Measurements from ENCODE around the gene CAV2. TPM values are rescaled to one million over a fixed set of nuclear protein-coding genes. Genes with fewer than 3 reads are reported as not detected.

CAV2 gene
- total RNA-seq, 1 donor from 2014 or later: 161 TPM

GRCh38 chr7:116534790-116535189, 35.3 kb downstream of the CAV2 start:
- no peak overlapping the region for H3K4me3 ChIP-seq (ENCODE audit: insufficient read depth, low read depth, low read length)
- no peak overlapping the region for H2AFZ ChIP-seq (ENCODE audit: low read depth, low read length)
- no peak for TF ChIP-seq CTCF (IDR thresholded peaks at IDR 0.05; ENCODE audit: insufficient read depth, low read depth, low read length)
- TF ChIP-seq EZH2 (IDR thresholded peaks at IDR 0.05; ENCODE audit: insufficient read depth, low read length): no peak
- peaks cover 94% of the 10 kb centered on the region for H3K79me2 ChIP-seq (ENCODE audit: insufficient read depth, low read length)
- Mint-ChIP-seq H3K9me3 (ENCODE audit: unreplicated experiment) (no peaks in the 10 kb centered on the region), H3K4me1 (ENCODE audit: low read depth, unreplicated experiment) (peaks cover 30% of the 10 kb centered on the region), H3K27ac (ENCODE audit: unreplicated experiment) (peak overlapping the region; percentile 1), H3K36me3 (ENCODE audit: low read depth, unreplicated experiment) (peaks cover 35% of the 10 kb centered on the region), H3K4me3 (ENCODE audit: unreplicated experiment) (no peak overlapping the region), H3K27me3 (ENCODE audit: low read depth, unreplicated experiment) (no peaks in the 10 kb centered on the region)
- peaks cover 56% of the 10 kb centered on the region for H4K20me1 ChIP-seq (ENCODE audit: insufficient read depth, low read length)
- peaks cover 57% of the 10 kb centered on the region for H3K36me3 ChIP-seq (ENCODE audit: insufficient read depth, low read length)
- FAIRE-seq: no peak
- H3K27me3 ChIP-seq (ENCODE audit: insufficient read depth, low read length): no peaks in the 10 kb centered on the region
- no peaks in the 10 kb centered on the region for H3K9me3 ChIP-seq (ENCODE audit: insufficient read depth, low read depth, low read length)
- H3K4me1 ChIP-seq (ENCODE audit: insufficient read depth, low read length): peaks cover 12% of the 10 kb centered on the region
- no peak overlapping the region for H3K4me2 ChIP-seq (ENCODE audit: low read length)
- no peak overlapping the region for H3K9ac ChIP-seq (ENCODE audit: low read length)
- no peak for DNase-seq (ENCODE audit: low read depth)
- no peak overlapping the region for H3K27ac ChIP-seq (ENCODE audit: low read depth, low read length)

- no peak overlapping the region for H3K4me2 ChIP-seq (ENCODE audit: low read length)
- H3K9me3 ChIP-seq (ENCODE audit: insufficient read depth, low read depth, low read length): no peaks in the 10 kb centered on the region
- H3K27ac Mint-ChIP-seq (ENCODE audit: unreplicated experiment): peak overlapping the region; percentile 29
- no peak for DNase-seq (ENCODE audit: low read depth)
- H3K4me1 Mint-ChIP-seq (ENCODE audit: low read depth, unreplicated experiment): peaks cover 30% of the 10 kb centered on the region
- TF ChIP-seq EZH2 (IDR thresholded peaks at IDR 0.05; ENCODE audit: insufficient read depth, low read length) (no peak), CTCF (IDR thresholded peaks at IDR 0.05; ENCODE audit: insufficient read depth, low read depth, low read length) (no peak)
- H4K20me1 ChIP-seq (ENCODE audit: insufficient read depth, low read length): peaks cover 57% of the 10 kb centered on the region
- peaks cover 53% of the 10 kb centered on the region for H3K36me3 ChIP-seq (ENCODE audit: insufficient read depth, low read length)
- H3K36me3 Mint-ChIP-seq (ENCODE audit: low read depth, unreplicated experiment): peaks cover 37% of the 10 kb centered on the region
- H3K9ac ChIP-seq (ENCODE audit: low read length): no peak overlapping the region
- no peaks in the 10 kb centered on the region for H3K27me3 ChIP-seq (ENCODE audit: insufficient read depth, low read length)
- H3K79me2 ChIP-seq (ENCODE audit: insufficient read depth, low read length): peaks cover 94% of the 10 kb centered on the region
- H3K27ac ChIP-seq (ENCODE audit: low read depth, low read length): no peak overlapping the region
- H3K4me3 ChIP-seq (ENCODE audit: insufficient read depth, low read depth, low read length): no peak overlapping the region
- H3K4me3 Mint-ChIP-seq (ENCODE audit: unreplicated experiment): no peak overlapping the region
- H3K27me3 Mint-ChIP-seq (ENCODE audit: low read depth, unreplicated experiment): no peaks in the 10 kb centered on the region
- peaks cover 15% of the 10 kb centered on the region for H3K4me1 ChIP-seq (ENCODE audit: insufficient read depth, low read length)
- FAIRE-seq: no peak
- H2AFZ ChIP-seq (ENCODE audit: low read depth, low read length): no peak overlapping the region
- no peaks in the 10 kb centered on the region for H3K9me3 Mint-ChIP-seq (ENCODE audit: unreplicated experiment)
These were observed 35.9 kb downstream of the CAV2 start for GRCh38 chr7:116535416-116535815.

GRCh38 chr7:116538138-116538537, 38.6 kb downstream of the CAV2 start:
- Mint-ChIP-seq H3K36me3 (ENCODE audit: low read depth, unreplicated experiment) (peaks cover 46% of the 10 kb centered on the region), H3K27me3 (ENCODE audit: low read depth, unreplicated experiment) (no peaks in the 10 kb centered on the region), H3K9me3 (ENCODE audit: unreplicated experiment) (no peaks in the 10 kb centered on the region), H3K4me3 (ENCODE audit: unreplicated experiment) (no peak overlapping the region), H3K27ac (ENCODE audit: unreplicated experiment) (no peak overlapping the region), H3K4me1 (ENCODE audit: low read depth, unreplicated experiment) (peaks cover 38% of the 10 kb centered on the region)
- TF ChIP-seq EZH2 (IDR thresholded peaks at IDR 0.05; ENCODE audit: insufficient read depth, low read length) (no peak), CTCF (IDR thresholded peaks at IDR 0.05; ENCODE audit: insufficient read depth, low read depth, low read length) (no peak)
- Histone ChIP-seq H3K9me3 (ENCODE audit: insufficient read depth, low read depth, low read length) (no peaks in the 10 kb centered on the region), H2AFZ (ENCODE audit: low read depth, low read length) (no peak overlapping the region), H4K20me1 (ENCODE audit: insufficient read depth, low read length) (peaks cover 58% of the 10 kb centered on the region), H3K4me3 (ENCODE audit: insufficient read depth, low read depth, low read length) (no peak overlapping the region), H3K79me2 (ENCODE audit: insufficient read depth, low read length) (peaks cover 92% of the 10 kb centered on the region), H3K9ac (ENCODE audit: low read length) (no peak overlapping the region), H3K27me3 (ENCODE audit: insufficient read depth, low read length) (no peaks in the 10 kb centered on the region), H3K36me3 (ENCODE audit: insufficient read depth, low read length) (peaks cover 39% of the 10 kb centered on the region), H3K4me1 (ENCODE audit: insufficient read depth, low read length) (peaks cover 33% of the 10 kb centered on the region), H3K4me2 (ENCODE audit: low read length) (no peak overlapping the region), H3K27ac (ENCODE audit: low read depth, low read length) (no peak overlapping the region)
- no peak for FAIRE-seq
- no peak for DNase-seq (ENCODE audit: low read depth)

Data from astrocyte (in vitro differentiated cells and primary cell).